ENCODE measurements around the gene TMC4.
A peak's percentile ranks its signal among the peaks of the same experiment; 100 is the strongest.

Gene TMC4

DNA sequence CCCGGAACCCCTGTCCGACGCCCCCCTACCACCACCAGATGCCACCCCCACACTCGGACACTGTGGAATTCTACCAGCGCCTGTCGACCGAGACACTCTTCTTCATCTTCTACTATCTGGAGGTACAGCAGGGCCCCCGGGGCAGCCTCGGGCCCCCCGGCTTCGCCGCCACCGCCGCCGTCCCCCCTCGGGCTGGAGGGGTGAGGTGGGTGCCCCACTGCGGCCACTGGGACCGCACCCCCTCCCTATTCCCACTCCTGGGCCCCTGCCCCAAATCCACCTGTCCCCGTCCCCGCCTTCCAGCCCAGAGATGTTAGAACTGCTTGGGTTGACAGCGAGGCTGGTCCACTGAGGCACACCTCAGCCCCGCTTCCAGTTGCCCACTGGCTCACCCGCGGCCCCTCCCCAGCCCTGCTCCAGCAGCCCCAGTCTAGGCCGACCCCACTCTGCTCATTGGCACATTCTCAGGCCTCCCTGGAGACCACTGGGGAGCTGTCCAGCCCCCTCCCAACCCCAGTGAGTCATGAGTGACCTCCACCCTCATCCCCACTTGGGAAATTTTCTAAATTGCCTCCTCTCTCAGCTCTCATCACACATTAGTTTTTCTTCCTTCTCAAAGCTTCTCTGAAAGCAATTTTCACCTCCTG lies 20.0 kb downstream of the TMC4 start:
- no peak for DNase-seq

DNA sequence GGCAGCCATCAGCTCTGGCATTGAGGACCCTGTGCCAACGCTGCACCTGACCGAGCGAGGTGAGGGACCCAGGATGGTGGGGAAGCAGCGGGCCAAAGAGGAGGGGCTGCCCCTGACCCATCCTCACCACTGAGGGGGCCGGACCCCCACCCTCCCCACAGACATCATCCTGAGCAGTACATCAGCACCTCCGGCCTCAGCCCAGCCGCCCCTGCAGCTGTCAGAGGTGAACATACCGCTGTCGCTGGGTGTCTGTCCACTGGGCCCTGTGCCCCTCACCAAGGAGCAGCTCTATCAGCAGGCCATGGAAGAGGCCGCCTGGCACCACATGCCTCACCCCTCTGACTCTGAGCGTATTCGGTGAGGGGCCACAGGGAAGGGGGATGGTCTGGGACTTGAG lies 20.7 kb downstream of the TMC4 start:
- no peak for DNase-seq

DNA sequence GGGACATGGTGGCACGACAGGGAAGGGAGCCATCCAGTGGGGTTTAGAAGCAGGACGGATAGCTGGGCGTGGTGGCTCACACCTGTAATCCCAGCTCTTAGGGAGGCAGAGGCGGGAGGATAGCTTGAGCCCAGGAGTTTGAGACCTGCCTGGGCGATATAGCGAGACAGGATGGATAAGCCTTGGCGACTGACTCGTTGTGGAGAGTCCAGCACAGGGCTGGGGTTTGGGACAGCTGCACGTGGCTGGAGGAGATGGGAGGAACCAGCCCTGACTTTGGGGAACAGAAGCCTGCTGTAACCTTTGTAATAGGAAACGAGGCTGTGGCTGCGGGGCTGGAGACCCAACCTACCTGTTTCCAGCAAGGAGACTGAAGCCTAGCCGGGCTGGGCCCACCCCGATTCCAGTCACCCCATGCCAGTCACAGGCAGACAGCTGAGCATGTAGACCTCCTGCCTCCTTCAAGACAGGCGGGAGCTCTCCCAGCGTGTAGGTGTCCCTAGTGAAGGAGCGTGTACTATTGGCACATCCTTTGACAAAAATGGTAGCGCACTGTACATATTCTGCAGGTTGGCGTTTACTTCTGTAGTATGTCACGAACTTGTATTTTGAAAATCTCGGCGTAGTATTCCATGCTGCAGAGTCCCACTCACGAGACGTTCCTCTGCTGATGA lies 21.5 kb downstream of the TMC4 start:
- DNase-seq, result no peak

DNA sequence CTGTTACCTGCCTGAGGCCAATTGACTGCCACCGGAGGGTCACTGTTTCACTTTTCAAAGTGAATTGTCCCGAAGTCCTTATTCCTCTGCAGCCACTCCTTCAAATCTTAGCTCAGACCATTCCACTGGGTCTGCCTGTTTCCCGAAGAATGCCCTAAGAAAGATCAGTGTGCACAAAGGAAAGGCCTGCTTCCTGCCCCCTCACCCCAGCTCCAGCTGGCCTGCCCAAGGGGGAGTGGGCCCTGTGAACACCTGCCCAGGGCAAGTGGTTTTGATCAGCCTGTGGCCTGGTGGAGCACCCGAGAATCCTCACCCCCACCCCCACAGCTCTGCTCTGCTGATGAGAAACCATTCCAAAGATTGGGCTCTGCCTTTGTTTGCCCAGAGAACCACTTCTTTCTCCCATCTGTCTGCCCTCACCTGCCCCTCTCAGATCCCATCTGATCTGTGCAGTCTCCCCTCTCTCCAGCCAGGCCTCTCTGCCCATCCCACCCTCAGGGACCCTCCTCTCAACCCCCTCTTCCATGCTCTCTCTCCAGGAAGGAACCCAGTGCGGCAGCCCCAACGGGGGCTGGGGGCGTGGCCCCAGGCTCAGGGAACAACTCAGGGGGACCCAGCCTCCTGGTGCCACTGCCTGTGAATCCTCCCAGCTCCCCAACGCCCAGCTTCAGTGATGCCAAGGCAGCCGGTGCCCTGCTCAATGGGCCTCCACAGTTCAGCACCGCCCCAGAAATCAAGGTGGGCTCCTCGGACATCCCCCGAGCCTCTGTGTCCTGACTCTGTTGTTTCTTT lies 23.7 kb downstream of the TMC4 start:
- no peak for DNase-seq

DNA sequence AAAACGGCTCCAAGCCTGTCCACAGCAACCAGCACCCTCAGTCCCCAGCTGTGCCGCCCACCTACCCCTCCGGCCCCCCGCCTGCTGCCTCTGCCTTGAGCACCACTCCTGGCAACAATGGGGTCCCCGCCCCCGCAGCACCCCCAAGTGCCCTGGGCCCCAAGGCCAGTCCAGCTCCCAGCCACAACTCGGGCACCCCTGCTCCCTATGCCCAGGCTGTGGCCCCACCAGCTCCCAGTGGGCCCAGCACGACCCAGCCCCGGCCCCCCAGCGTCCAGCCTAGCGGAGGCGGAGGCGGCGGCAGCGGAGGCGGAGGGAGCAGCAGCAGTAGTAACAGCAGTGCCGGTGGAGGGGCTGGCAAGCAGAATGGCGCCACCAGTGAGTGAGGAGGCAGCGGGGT lies 24.8 kb downstream of the TMC4 start:
- DNase-seq, result no peak

DNA sequence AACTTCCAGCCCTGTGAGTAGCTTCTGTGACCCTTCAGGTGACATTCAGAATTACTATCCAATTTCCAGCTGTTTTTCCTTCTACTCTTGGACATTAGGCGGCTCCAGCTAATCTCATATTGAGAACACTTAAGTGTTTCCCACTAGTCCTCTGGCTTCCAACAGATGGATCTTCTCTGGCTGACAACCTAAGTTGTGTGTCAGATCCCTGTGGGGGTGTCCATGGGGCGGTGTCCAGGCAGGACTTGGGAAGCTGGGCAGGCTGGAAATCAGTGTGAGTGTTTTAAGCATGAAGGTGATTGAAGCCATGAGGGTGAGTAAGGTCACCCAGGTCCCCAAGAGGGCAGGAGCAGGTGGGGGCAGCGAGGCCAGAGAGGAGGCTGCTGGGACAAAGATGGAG lies 25.3 kb downstream of the TMC4 start:
- no peak for DNase-seq

DNA sequence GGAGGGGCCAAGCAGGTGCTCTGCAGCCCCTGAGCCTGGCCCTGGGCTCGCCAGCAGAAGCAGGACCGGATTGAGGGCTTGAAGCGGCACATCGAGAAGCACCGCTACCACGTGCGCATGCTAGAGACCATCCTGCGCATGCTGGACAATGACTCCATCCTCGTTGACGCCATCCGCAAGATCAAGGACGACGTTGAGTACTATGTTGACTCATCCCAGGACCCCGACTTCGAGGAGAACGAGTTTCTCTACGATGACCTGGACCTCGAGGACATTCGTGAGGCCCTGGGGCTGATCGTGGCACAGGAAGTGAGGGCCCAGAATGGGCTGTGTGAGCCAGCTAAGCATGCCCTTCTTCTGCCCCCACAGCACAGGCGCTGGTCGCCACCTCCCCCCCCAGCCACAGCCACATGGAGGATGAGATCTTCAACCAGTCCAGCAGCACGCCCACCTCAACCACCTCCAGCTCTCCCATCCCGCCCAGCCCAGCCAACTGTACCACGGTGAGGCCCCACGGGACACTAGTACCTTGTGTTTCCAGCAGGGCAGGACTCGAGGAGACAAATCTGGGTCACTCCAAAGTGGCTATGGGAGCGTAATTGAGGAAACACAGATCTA lies 27.3 kb downstream of the TMC4 start:
- no peak for DNase-seq

DNA sequence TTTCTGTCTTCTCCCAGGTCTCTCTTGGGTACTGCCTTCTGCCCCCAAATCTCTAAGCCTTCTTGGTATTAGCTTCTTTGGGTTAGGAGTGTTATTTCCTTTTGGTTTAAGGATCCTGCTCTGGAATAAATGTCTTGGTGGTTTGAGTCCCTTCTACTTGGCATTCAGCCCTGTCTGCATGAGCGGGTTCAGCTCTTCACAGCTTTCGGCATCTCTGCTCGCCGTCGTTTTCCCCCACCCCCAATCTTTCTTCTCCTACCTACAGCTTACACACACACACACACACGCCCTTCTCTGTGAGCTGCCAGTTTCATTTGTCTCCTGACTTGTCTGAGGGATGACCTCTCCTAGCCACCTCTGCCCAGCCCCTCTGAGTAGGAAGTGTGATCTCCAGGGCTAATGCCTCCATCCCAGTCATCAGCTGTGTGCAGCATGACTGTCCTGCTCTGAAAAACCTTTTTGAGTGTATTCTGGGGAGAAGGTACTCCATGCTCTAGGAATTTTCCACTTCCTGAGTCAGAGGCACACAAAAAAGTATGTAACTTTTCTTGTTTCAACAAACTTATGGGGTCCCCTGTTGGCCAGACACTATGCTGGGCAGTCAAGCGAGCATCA lies 30.7 kb downstream of the TMC4 start:
- DNase-seq, result no peak

DNA sequence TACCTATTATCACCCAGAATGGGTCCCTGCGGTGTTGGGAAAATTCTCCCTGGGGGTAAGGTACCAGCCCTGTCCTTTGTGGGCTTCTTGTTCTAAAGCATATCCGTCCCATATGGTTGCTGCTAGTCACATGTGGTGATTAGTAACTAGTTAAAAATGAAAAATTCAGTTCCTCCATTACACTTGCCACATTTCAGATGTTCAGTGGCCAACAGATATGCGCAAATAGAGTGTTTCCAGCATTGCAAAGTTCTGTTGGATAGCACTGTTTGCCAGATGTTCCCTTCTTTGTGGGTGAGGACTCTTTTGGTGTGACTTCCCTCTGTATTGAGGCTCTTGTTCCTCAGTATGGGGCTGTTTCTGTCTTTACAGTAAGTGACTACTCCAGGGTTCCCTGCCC lies 31.6 kb downstream of the TMC4 start:
- no peak for DNase-seq

DNA sequence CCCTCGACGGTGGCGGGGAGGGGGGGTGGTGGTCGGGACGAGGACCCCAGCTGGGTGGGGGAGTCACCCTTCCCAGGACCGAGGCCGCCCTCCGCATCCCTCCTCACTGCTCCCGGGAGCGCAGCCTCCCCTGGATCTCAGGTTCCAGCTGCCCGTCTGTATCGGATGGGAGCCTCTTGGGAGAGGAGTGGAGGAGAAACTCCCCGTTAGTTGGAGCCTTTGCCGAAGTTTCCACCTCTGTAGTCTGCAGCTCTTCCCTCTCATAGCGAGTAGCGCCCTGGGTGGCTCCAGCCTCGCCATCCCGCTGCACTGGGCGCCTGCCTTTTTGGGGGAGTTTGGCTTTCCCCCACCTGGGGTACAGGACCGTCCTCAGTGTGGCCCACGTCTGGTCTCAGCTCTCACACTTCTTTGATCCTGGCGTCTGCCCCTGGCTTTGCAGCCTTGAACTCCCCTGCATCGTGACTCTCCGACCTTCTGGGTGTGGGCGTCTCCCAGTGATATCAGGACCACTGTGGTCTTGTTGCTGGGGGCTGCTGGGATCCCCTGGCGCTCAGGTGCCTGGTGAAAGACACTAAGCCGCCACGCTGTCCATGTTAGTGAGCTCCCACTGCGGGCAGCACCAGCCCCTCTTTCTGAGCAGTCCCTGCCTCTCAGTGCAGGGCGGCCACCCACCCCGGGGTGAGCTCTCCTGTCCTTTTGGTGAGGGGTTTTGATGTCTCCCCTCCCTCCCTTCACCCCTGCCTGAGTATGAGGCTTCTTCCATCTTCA lies 34.3 kb downstream of the TMC4 start:
- peak; percentile 57 for DNase-seq

DNA sequence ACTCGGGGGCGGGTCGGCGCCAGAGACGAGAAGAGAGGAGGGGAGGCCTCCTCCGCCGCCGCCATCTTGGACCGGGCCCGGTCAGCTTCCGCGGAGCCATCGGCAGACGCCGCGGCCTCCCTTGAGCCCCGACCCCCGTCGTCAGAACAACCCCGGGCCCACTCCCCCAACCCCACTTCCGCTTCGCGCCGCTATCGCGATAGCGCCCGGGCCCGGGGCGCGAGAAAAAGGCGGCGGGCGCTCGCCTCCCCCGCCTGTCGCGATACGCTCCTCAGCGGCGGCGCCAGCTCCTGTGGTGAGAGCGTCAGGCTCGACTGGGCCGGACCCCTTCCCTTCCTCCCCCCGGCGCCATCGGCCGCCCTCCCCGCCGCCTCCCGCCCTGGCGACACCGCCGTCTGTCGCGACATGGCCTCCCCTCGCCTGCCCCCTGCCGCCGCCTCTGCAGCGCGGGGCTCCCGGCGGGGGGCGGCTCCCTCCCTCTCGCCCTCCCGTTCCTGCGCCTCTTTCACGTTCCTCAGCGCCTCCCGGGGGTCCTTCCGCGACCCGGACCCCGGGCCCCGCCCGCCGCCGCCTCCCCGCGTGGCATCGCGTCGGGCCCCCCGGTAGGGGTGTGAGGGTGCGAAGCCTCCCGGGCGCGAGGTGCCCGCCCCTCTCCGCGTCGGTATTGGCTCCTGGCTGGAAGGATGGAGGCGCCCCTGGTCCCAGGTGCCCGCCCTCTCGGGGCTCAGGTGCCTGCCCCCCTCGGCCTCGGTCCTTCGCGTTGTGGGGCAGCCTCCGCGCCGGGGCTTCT lies 35.1 kb downstream of the TMC4 start, which contains the start of gene CNOT3:
CNOT3 (plus strand) TSS at position 64 of the 790 bp plus-strand sequence. CDS start 5,217 bp downstream, outside the sequence.
- peak; percentile 39 for DNase-seq

DNA sequence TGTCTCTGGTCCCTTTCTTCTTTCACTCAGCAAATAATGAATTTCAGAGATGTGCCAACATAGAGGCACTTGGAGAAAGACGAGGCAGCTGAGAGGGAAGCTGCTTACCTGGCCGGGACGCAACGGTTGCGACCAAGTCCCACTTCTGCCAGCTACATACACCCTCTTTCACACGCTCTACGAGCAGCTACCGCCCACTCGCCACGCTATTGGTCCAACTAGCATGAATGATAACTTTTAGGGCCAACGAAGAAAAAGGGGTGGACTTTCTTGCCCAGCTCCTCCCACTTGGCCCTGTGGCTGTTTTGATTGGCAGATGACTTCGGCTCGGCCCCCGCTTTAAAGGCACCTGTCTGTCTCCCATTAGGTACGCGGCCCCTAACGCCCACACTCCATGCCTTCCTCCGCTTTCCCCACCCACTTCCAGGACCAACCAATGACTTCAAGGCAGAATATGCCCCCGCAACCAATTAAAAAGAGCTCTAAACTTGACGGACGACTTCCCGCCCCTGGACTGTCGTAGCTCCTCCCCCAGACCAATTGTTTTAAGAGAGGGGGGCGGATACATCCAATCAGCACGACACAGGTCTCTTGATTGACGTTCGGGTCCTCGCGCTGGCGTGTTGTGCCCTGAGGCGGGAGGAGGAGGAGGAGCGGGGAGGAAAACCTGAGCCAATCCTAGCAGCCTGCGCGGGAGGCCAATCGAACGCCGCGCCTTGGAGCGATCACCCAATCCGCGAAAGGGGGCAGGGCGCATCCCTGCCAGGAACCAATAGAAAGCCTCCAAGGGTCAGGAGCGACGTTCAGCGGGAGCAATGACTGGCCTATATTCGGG lies 35.9 kb downstream of the TMC4 start:
- peak; percentile 99 for DNase-seq

DNA sequence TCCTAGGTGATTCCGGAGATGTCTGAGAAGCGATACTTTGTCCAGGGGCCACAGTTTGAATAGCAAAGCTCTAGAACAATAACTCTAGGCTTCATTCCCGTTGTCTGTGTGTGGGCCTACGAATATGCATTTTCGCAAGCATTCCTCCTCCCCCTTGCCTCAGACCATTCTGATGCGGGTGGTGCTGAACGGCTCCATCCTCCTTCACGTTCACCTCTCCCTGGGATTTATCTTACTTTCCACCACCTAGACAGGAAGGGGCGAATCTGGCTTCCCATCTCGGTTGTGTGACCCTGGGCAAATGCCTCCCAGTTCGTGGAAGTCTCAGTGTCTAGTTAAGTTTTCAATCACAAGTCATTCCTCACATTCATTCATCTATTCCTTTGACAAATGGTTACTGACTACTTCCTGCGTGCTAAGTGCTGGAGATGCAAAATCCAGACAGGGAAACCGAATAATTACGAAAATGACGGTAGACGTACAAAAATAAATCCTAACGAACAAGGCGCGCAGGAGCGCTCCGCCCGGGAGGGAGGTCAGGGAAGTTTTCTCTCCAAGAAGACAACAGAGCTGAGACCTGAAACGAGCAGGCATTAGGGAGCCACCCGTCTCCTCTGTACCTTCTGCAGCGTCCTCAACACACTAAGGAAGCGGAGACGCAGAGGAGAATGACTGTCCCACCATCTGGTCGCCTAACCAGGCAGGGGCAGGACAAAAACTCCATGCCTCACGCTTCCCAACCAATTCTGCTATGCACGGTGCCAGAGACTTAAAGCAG lies 36.7 kb downstream of the TMC4 start:
- no peak for DNase-seq

DNA sequence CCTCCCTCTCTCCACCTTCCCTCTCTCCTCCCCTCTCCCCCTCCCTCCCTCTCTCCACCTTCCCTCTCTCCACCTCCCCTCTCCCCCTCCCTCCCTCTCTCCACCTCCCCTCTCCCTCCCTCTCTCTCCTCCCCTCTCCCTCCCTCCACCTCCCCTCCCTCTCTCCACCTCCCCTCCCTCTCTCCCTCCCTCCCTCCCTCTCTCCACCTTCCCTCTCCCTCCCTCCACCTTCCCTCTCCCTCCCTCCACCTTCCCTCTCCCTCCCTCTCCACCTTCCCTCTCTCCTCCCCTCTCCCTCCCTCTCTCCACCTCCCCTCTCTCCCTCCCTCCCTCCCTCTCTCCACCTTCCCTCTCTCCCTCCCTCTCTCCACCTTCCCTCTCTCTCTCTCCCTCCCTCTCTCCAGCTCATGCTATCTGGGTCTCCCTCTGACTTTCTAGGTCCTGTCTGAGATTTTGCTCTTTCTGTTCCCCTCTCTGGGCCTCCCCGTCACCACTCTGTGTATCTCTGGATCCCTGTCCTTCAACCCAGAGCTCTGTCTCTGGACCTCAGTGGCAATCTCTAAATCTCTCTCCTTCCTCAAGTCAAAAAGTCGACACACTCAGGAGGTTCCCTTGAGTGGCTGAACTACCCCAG lies 38.9 kb downstream of the TMC4 start:
- DNase-seq, result no peak

DNA sequence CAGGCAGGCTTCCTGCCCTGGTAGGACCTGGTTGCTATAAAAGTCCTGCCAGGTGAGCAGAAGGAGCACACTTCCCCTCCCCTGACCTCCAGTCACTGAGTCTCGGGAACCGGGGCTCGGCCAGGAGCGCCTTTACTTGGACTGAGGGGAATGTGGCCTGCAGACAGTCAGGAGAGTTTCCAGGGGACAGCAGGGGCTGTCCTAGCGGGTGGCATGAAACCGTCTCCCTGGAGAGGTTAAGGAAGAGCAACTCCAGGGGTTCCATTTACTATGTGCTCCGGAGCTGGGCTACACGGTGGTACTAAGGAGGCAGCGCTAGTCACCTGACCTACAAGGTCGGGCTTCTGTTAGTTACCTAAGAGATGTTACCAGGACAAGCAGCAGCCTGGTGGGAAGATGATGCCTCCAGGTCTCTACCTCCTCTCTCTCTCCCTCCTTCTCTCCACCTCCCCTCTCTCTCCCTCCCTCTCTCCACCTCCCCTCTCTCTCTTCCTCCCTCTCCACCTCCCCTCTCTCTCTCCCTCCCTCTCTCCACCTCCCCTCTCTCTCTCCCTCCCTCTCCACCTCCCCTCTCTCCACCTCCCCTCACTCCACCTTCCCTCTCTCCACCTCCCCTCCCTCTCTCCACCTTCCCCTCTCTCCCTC lies 39.5 kb downstream of the TMC4 start:
- DNase-seq, result no peak

DNA sequence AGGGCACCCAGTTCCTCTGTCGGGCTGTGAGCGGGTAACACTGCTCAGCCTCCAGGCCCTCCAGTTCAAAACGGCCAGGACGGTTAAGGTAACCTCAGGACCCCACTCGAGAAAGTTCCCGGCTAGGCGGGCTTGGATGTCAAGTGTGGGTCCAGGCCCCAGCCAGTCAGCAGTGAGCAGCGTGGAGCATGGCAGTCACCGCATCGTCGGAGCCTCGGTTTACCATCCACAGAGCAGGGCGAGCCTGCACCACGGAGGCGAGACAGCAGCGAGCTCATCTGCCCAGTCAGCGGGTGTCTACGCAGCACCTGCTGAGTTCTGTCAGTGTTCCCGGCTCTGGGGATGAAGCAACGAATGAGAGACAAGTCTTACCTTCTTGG lies 43.4 kb downstream of the TMC4 start:
- no peak for DNase-seq

DNA sequence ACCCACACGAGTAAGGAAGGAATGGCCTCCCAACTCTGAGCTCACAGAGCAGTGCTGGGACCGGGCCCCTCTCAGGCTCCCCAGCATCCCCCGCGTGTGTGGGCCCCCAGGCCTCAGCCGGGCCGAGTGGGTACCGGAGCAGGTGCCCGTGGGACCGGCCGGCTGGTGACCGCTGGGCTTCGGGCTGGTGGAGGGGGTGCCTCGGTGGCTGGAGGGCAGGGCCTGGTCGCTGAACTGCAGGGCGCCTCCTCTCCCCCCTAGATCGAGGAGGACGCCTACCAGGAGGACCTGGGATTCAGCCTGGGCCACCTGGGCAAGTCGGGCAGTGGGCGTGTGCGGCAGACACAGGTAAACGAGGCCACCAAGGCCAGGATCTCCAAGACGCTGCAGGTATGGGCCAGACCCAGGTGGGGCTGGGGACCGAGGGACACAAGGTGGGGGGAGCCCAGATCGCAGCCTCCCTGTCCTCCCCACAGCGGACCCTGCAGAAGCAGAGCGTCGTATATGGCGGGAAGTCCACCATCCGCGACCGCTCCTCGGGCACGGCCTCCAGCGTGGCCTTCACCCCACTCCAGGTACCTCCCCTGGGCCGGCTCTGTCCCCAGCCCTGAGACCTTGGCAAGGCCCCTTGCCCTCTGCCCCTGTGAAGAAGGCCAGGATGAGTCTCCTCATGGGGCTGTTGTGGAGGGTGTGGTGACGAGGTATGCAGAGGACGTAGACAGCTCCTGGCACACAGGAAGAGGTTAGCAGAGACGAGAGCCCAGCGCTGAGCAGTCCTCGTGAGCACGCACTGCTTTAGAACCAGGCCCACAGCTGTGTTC lies 44.0 kb downstream of the TMC4 start:
- DNase-seq, result no peak

DNA sequence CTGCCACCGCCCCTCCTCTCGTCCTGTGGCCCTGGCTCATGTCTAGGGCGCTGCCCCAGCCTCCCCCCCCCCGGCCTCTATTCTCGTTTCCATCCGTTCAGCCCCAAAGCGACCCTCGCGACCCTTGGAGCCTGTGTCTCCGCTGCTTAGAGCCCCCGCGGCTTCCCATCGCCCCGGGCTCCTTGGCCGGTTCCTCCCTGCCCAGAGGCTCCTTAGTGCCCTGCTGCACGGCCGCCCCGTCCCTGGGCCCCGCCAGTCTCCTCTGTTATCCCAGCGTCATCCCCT lies 44.6 kb downstream of the TMC4 start:
- DNase-seq, result no peak
